Stimulated activated CD4-positive, alpha-beta T cell treated with anti-CD3 and anti-CD28 coated beads, Interleukin-1b, Interleukin-23, amount 100 ng/mL, for 48 hours (primary cell): Measurements from ENCODE around the gene HES2.
"Not testable (repeated sequence)": the region's sequence is repeated elsewhere in the genome, so short reads cannot be mapped to it uniquely, and the experiment has no call there.

Source experiments
- DNase-seq: peaks from one replicate; pipeline ENCODE4 v3.0.0-alpha.2; 2020

HES2 gene

DNA sequence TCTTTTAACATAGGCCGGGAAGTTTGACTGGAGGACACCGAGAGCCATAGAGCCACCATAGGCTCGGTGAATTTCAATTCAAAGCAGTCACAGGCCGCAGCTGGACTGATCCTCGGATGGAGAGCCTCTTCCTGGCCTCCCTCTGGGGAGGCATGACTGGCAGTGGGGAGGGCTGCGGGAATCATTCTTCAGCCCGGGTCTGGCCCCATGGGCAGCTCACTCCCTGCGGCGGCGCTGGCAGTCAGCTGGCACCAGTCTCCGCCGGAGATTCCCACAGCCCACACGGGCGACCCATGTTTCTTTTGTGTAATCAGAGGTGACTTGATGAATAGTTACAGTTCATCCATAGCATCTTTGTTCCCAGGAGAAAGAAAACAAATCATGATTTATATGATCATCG lies 15.4 kb upstream of the HES2 start:
- DNase-seq: no peak

DNA sequence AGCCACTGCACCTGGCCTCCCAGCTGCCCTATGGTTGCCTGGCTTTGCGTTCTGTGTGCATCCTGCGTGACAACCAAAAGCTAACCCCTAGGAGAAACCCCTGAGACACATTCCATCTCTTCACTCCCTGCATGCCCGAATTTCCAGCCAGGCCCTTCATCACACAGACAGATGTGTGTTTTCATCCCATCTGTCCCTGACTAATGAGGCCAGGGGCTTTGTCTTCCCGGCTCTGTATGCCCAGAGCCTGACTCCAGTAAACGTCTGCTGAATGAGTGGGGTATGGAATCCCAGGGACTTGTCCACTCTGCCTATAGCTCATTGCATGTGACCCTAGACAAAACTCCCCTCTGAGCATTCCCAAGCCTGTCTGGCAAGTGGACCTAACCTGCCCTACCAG lies 14.5 kb upstream of the HES2 start:
- DNase-seq: no peak

DNA sequence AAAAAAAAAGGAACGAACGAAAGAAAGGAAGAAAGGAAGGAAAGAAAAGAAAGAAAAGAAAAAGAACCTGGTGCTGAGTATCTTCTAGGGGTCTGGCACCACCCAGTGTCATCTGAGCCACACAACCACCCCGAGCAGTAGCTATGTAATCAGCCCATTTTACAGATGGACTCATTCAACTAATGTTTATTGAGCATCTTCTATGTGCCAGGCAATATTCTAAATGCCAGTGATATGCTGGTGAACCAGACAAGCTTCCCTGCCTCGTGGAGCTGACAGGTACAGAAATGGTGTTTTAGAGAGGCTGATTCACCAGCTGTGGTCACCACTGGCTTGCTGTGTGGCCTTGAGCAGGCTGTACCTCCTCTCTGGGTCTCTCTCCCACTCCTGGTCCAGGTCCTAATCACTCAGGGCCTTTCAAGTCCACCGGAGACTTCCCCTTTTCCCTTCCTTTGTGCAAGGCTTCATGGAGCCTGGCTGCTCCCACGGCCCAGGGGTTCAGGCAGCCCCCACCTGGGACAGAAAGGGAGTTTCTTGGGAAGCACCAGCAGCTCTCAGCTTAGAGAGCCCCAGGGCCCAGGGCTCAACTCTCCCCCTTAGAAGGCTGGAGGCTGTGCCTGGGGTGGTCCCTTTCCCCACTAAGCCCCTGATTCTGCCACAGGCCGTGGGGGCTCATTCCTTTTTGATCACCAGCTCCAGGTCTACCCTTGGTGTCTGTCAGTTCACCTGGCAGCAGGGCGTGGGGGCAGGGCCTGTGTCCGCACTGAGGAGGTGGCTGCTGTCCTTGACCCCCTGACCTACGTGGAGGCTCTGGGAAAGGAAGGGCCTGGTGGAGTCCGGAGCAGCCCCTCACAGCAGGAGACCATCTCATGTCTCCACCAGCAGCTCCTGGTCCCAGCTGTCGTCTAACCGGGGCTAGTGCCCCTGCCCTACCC lies 12.2 kb upstream of the HES2 start:
- not testable (repeated sequence) for DNase-seq

DNA sequence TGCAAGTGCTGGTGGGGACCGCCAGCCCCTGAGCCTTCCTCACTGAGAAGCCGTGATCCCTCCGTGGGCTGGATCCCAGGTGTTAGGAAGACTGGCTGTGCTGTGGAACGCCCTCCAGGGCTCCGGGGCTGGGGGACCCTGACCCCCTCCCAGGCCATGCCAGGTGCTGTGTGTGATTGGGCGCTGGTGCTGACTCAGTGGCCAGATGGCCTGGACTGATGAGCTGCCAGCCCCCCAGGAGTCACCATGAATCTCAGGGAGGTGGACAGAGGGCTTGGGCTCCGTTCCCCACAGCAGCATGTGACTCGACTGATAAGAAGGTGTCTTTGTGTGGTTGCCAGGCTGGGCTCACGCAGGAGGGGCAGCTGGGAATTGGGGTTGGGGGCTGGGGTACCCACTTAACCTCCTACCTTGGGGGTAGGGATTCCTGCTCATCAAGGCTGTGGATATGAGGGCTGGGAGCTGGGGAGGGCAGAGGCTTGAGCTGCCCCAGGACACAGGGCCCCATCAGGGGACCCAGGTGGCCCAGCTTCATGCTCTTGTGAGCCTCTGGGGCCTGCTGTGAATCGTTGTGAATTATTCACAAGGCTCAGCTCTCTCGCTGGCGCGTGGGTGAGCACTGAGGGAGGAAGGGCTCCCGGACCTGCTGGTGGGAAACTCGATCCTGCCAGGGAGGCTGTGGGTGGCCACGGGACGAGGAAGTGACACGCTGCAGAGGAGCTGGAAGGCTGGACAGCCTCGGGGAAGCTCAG lies 10.1 kb upstream of the HES2 start:
- not testable (repeated sequence) for DNase-seq

DNA sequence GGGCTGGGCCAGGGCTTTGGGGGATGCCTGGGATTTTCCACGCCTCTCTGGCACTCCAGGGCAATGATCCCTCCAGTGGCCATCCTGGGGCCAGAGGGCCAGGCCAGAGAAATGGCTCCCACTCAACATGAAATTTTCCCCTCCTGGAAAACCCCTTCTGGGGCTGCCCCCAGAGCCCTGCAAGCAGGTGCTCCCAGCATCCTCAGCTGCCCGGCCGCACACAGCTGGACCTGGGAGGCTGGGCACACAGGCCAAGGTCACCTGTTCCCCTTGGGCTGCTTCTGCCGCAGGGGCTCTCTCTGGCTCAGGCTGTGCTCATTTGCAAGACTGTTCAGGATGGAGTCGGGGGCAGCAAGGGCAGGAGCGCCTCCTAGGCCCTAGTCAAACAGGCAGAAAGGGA lies 8.7 kb upstream of the HES2 start:
- DNase-seq: not testable (repeated sequence)

DNA sequence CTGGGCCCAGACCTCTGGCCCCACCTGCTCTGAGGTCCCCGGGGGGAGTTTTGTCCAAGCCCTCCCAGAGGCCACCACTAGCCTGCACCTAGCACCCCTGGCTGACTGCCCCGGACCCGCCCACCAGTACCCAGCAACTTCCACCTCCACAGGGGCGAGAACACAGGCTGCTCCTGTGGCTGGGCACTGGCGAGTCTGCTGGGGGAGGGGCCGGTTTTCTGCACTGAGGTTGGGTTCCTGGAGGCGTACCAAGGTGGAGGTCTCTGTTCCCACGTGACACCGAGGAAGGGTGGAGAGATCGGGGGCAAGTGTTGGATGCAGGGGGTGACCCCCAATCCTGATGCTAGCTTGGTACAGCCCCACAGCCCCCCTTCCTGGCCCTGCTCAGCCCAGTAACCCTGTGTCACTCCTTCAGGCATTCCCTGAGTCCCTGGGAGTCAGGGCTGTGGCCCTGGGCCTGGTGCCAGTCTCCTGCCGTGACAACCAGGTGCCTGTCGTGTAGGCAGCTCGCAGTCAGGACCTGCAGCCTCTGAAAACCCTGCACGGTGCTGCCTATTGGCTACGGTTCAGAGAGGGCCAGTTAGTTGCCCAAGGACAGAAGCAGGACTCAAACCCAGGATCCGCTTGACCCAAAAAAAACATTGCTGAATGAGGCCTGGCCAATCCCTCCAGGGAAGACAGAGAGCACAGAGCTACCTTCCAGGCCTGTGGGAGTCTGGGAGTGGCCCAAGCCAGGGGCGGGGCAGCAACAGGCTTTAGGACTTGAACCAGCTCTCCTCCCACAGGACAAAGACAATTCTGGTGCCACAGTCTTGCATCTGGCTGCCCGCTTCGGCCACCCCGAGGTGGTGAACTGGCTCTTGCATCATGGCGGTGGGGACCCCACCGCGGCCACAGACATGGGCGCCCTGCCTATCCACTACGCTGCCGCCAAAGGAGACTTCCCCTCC lies 8.0 kb upstream of the HES2 start:
- DNase-seq: no peak

DNA sequence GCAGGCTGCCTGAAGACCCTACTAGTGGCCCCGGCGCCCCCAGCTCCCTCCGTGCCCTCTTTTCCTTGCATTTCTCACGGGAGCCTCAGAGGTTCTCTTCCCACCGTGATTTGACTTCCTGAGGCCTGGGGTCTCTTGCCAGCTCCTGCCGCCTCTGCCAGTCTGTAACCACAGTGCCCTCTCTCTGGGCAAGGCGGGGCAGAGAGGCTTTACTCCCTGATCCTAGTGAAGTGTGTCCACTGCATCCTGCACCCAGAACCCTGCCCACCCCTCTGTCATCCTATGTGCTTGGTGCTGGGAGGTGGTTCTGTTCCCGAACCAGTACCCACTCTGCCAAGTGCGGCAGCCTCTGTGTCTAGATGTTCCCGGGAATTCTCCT lies 7.2 kb upstream of the HES2 start:
- DNase-seq: no peak

DNA sequence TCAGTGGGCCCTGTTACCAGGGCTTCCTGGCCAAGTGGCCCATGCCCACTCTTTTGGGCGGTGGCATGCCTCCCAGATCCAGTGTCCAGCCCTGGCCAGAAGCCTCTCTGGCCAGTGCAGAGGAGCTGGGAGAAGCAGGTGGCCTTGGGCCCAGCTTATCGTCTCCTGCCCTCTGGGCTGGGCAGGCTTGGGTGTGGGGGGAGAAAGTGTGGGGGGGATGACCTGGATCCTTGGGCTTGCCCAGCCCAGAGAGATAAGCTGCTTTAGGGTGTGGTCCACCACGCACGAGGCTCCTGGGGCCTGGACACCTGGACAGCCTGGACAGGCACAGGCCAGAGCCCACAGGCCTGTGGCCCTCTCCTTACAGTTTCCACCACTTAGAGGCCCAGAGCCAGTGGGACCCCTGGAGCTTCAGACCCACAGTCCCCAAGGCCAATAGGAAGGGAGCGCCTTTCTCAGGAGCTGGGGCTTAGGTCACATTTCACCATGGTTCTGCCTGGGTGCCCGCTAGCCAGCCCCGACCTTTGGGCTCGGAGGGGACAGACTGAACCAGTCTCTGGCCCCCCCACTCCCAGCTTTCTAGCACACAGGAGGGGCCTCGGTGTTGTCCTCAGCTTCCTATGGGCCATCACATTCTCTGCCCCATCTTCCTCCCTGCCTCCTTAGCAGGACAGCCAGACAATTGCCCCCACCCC lies 6.7 kb upstream of the HES2 start:
- no peak for DNase-seq

DNA sequence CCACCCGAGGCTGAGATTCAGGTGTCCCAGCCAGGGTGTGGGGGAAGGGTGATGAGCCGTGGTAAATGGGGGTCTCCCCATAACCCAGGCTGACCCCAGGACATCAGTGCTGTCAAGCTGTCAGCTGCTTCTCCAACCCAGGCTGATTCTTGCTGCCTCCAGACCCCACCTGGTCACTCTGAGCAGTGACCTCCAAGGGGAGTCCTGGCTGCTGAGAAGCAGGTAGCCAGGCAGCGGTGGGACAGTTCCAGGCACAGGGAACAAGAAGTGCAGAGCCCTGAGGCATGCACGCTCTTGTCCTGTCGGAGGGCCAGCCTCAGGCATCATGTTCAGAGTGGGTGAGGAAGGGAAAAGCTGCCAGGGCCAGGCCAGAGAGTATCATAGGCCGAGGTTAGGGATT lies 5.9 kb upstream of the HES2 start:
- no peak for DNase-seq

DNA sequence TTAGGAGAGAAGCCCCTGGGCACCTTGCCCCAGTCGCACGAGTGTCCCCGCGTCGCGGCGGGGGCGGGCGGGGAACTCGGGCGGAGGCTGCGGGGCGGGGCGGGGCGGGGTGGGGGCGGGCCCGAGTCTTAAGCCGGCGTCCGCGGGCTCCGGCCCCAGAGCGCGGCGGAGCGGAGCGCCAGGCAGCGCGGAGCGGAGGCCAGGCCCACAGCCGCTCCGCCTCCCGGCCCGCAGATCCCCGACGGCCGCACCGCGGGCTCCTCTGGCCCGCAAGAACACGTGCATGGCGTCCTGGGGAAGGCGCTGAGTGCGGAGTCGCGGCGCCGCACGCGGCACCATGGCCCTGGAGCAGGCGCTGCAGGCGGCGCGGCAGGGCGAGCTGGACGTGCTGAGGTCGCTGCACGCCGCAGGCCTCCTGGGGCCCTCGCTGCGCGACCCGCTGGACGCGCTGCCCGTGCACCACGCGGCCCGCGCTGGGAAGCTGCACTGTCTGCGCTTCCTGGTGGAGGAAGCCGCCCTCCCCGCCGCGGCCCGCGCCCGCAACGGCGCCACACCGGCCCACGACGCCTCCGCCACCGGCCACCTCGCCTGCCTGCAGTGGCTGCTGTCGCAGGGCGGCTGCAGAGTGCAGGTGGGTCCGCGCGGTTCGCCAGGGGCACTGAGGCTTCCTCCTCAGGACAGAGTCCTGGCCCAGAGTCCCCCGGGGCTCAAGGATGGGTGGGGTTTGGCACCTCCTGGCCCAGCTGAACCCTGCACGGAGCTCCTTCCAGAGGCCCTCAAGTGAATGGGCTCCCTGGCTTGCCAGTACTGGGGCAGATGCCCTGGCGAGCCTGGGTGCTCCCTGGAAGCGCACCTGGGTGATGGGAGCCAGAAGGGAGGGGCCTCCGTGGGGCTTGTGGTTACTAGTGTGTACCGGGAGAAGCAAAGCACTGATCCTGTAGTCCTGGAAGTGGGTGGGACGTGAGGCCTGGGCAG lies 5.2 kb upstream of the HES2 start, which contains the start of gene ESPN:
Gene ESPN, plus strand, starts transcription at position 158 of the 975 bp plus-strand sequence. Its CDS starts 180 bp downstream, at position 338.
- DNase-seq: no peak

DNA sequence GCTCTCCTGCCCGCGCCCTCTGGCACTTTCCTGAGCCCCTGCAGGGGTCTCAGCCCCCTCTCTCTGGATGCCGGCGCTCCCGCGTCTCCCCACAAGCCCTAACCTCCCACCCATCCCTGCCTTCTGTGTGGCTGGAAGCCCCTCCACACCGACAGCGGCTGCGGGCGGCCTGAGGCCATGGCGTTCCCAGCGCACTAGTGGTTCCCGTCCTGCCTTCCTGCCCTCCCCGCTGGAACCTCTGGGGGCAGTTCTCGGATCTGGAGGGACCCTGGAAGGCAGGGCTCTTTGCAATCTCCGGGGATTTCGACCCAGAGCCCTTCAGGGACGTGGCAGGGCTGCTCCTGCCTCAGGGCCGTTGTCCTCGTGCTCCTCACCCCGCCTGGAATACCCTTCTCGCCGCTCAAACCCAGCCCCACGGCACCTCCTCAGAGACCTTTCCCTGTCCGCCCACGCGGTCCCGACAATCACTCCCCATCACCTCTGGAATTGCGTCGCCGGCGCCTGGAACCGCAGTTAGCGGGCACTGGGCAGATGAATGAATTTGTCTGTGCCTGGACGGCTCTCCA lies 4.4 kb upstream of the HES2 start:
- no peak for DNase-seq

DNA sequence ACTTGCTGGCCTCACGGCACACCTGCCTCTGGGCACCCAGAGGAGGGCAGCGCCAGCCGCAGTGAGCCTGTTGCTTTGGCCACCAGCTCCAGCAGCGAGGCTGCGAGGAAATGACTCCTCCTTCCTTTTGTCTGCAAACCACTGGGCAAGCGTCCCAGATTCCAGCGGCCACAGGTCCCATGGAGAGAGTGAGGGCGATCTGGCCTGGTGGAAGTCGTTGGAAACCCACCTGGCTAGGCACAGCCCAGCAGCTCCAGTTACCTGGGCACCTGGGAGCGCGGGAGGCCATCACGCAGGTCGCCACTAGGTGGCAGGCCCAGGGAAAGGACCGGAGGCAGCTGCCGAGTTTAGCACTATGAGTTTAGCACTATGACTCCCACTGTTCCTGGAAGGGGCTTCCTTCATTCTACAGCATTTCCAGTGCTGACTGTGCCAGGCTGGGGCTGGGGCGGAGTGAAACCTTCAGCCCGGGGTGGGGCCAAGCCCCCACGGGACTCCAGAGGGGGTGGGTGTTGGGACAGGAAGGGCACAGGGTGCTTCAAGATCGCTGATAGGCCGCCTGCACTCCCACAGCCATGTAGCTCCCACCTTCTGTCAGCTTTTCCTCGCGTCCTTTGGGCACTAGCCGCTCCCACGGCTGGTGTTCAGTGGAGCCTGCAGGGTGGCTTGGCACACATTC lies 3.7 kb upstream of the HES2 start:
- DNase-seq: peak; percentile 74

DNA sequence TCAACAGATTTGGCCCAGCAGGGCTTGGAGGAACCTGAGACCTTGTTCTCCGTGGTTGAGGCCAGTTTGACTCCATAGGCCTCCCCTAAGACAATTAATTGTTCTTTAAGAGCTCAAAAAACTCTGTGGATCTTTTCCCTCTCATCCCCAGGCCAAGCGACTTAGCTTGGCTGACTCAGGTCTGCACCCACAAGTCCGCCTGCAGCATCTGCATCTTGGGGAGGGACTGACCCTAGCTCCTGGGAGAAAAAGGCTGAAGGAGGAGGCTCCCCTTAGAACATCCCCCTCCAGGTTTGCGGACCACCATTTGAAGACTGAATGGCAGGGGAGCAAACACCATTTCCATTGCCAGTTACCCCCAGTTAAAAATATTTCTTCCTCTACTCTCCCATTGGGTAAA lies 1.5 kb upstream of the HES2 start:
- no peak for DNase-seq

DNA sequence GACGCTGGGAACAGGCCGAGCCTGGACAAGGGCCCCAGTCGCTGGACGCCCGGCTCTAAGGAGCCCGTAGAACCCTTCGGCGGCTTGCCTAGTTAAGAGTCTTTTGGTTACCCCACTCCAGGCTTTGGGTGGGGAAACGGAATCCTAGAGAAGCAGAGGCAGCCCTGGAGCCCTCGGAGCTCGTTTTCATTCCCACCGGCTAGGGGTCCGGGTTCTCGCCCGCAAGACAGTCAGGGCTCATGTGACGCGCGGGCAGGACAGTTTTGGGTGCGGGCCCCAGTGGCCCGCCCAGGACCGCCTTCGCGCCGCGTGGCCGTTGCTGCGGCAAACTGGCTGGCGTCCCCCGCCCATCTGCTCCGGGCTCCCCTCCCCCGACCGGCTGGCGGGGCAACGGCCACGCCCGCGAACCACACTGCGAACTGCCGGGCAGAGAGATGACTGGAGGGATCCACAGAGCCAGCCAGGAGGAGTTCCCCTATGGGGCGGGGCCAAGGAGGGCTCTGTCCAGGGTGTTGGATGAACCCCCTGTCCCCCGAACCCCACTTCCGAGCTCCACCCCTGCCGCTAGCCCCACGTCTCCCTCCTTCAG lies 829 bp upstream of the HES2 start:
- DNase-seq: no peak

DNA sequence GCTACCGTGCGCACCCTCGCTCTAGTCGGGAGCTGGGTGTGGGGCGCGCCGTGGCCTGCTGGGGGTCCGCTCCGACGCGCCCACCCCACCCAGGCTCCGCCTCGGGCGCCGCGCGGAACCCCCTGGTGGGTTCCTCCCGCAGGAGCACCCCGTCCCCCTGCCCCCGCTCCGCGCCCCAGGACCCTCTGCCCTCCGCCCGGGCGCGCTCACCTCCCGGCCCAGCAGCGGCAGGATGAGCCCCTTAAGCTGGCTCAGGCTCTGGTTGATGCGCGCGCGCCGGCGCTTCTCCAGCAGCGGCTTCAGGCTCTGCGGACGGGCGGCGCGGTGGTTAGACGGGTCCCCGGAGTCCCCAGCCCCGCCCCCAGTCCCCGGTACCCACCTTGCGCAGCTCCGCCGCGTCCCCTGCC lies 319 bp downstream of the HES2 start:
- no peak for DNase-seq

DNA sequence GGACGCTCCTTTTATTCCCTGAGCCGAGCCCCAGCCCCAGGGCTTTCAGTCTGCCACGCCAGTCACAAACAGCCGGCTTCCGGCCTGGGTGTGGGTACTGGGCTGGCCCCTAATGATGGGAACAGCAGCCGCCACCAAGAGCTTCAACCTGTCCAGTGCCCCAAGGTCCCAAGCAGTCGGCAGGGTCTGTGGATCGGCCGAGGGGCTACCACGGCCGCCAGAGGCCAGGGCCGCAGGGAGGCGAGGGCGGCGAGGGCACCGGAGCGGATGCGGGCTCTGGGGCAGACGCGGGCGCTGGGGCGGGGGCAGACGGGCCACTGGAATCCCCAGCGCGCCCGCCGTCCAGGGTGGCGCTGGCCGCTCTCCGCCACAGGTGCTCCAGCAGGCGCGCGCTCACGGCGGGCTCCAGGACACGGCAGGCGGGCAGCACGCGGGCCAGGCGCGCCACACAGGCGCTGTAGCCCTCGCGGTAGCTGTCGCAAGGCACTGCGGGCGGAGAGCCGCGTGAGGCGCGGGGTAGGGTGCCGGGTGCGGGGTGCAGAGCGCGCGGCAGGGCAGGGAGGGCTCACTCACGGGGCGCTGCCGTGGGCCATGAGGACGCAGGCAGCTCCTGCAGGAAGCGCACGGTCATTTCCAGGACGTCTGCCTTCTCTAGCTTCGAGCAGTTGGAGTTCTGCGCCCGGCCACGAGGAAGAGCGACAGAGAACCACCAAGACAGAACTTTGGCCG lies 887 bp downstream of the HES2 start:
- DNase-seq: no peak

DNA sequence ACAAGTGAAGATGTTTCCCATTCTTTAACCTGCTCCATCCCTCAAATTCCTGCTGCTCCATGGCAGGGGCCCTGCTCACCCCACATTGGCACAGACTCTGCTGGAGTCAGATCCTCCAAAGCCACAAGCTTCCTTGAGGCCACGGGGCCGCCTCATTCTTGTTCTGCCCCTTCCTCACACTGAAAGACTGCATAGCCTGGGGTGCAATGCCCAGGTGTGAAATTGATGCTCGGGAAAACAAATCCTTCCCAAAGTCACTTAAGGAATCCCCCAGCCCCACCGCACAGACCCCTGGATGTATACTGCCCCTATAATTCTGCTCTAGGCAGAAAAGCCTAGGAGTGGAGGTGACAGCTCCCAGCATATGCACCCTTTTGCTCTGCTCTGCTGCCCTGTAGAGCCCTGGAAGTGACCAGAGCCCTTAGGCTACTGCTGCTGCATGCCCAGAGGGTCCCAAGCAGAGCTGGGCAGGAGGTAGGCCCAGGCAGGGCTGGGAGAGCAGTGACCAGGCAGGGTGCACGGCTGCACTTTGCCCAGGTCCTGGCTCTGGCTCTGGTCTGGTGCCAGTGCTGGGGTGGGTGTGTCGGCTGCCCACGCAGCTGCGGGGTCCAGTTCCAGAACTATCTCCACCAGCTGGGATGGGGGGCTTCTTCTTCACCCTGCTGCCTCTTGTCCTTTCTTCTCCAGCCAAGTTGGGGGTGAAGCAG lies 1.6 kb downstream of the HES2 start:
- DNase-seq: no peak

DNA sequence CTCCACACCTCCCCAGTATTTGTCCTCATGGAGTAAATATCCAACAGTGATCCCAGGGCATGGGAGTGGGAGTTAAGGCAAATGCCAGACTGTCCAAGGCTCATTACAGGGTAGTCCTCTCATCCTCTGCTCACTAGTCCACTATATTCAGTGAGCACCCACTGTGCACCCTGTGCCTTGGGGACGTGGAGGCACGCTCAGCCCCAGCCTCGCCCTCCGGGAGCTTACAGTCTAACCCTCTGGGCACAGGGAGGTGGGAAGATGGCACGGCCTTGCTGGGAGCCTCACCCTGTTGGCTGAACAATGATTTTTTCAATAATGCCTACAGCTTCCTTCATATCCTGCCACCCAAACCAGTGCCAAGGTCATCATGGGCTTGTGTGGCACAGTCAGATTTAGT lies 2.8 kb downstream of the HES2 start:
- no peak for DNase-seq
